Effector memory CD8-positive, alpha-beta T cell (primary cell): ENCODE results near the gene KATNAL1.

Experiments
- ATAC-seq: fragments of 150-1000 bp; cut with Tn5 transposase; replicated peaks from 2 replicates; pipeline ENCODE4 v1.10.0; 2021; ENCODE audit warnings: mild to moderate bottlenecking, moderate library complexity
- DNase-seq, 3 experiments: peaks; one replicate each; pipeline ENCODE4 v3.0.0; 2021
- H3K27ac Mint-ChIP-seq, 2 donors: one replicate each; pipeline ENCODE4 v1.8.0; 2022; ENCODE audit warnings: mild to moderate bottlenecking in 2 of 2, mixed read lengths in 2 of 2, moderate library complexity in 2 of 2
- H3K27me3 Mint-ChIP-seq, 2 donors: one replicate each; pipeline ENCODE4 v1.8.0; 2022; ENCODE audit warnings: mixed read lengths in 2 of 2
- H3K36me3 Mint-ChIP-seq: one replicate; pipeline ENCODE4 v1.8.0; 2022; ENCODE audit warnings: mild to moderate bottlenecking, moderate library complexity, mixed read lengths; ENCODE audit not compliant: insufficient read depth
- H3K4me1 Mint-ChIP-seq, 2 donors: one replicate each; pipeline ENCODE4 v1.8.0; 2022; ENCODE audit warnings: low read depth in 2 of 2, mixed read lengths in 2 of 2
- H3K4me3 Mint-ChIP-seq, 2 donors: one replicate each; pipeline ENCODE4 v1.8.0; 2022; ENCODE audit warnings: mild to moderate bottlenecking in 2 of 2, mixed read lengths in 2 of 2, moderate library complexity in 2 of 2
- H3K9me3 Mint-ChIP-seq, 2 donors: one replicate each; pipeline ENCODE4 v1.8.0; 2022; ENCODE audit warnings: mixed read lengths in 2 of 2

Gene KATNAL1

GRCh38 chr13:30173303-30173610, 134.1 kb downstream of the KATNAL1 start:
- no peaks in the 10 kb centered on the region for H3K9me3 Mint-ChIP-seq
- no peak for ATAC-seq
- H3K27ac Mint-ChIP-seq: no peak overlapping the region
- H3K4me1 Mint-ChIP-seq: peaks cover 10 to 20% of the 10 kb centered on the region in 2 donors
- DNase-seq: no peak
- no peak overlapping the region for H3K4me3 Mint-ChIP-seq
- H3K36me3 Mint-ChIP-seq: no peaks in the 10 kb centered on the region
- no peaks in the 10 kb centered on the region for H3K27me3 Mint-ChIP-seq

GRCh38 chr13:30172593-30173302, 134.6 kb downstream of the KATNAL1 start:
- DNase-seq: no peak
- no peak for ATAC-seq
- no peaks in the 10 kb centered on the region for H3K9me3 Mint-ChIP-seq
- H3K4me3 Mint-ChIP-seq: no peak overlapping the region
- H3K4me1 Mint-ChIP-seq: peaks cover 10 to 20% of the 10 kb centered on the region in 2 donors
- no peak overlapping the region for H3K27ac Mint-ChIP-seq
- no peaks in the 10 kb centered on the region for H3K27me3 Mint-ChIP-seq
- H3K36me3 Mint-ChIP-seq: no peaks in the 10 kb centered on the region

- no peaks in the 10 kb centered on the region for H3K36me3 Mint-ChIP-seq
- peak overlapping the region in 1 of 2 donors; percentile 30 for H3K4me3 Mint-ChIP-seq
- no peaks in the 10 kb centered on the region for H3K9me3 Mint-ChIP-seq
- H3K4me1 Mint-ChIP-seq: peaks cover 10 to 26% of the 10 kb centered on the region in 2 donors
- H3K27ac Mint-ChIP-seq: peak overlapping the region in 1 of 2 donors; percentile 20
- peak; percentile 58 for ATAC-seq
- no peak for DNase-seq
- no peaks in the 10 kb centered on the region for H3K27me3 Mint-ChIP-seq
Measured at GRCh38 chr13:30170569-30170968, 136.8 kb downstream of the KATNAL1 start.

- ATAC-seq (no peak), DNase-seq (no peak)
- Mint-ChIP-seq H3K4me1 (peaks cover 10 to 26% of the 10 kb centered on the region in 2 donors), H3K27ac (peak overlapping the region; percentile 7 to 77), H3K27me3 (no peaks in the 10 kb centered on the region), H3K36me3 (no peaks in the 10 kb centered on the region), H3K9me3 (no peaks in the 10 kb centered on the region), H3K4me3 (no peak overlapping the region)
Measured at GRCh38 chr13:30169442-30169841, 137.9 kb downstream of the KATNAL1 start.

- ATAC-seq: no peak
- H3K4me3 Mint-ChIP-seq: no peak overlapping the region
- no peaks in the 10 kb centered on the region for H3K9me3 Mint-ChIP-seq
- H3K27ac Mint-ChIP-seq: no peak overlapping the region
- DNase-seq: no peak
- H3K36me3 Mint-ChIP-seq: no peaks in the 10 kb centered on the region
- H3K27me3 Mint-ChIP-seq: no peaks in the 10 kb centered on the region
- H3K4me1 Mint-ChIP-seq: peaks cover 8 to 18% of the 10 kb centered on the region in 2 donors
Measured at GRCh38 chr13:30165796-30166195, 141.6 kb downstream of the KATNAL1 start.

GRCh38 chr13:30165071-30165470, 142.3 kb downstream of the KATNAL1 start:
- Mint-ChIP-seq H3K4me3 (no peak overlapping the region), H3K9me3 (no peaks in the 10 kb centered on the region), H3K27ac (no peak overlapping the region), H3K27me3 (no peaks in the 10 kb centered on the region), H3K4me1 (peaks cover 4 to 12% of the 10 kb centered on the region in 2 donors), H3K36me3 (no peaks in the 10 kb centered on the region)
- no peak for DNase-seq
- no peak for ATAC-seq

- Mint-ChIP-seq H3K36me3 (peaks cover 3% of the 10 kb centered on the region), H3K27ac (no peak overlapping the region), H3K9me3 (no peaks in the 10 kb centered on the region), H3K4me3 (no peak overlapping the region), H3K4me1 (peaks cover 5 to 10% of the 10 kb centered on the region in 2 donors), H3K27me3 (no peaks in the 10 kb centered on the region)
- DNase-seq: no peak
- no peak for ATAC-seq
Measured at GRCh38 chr13:30164146-30164545, 143.2 kb downstream of the KATNAL1 start.

- no peak for ATAC-seq
Measured at GRCh38 chr13:30163441-30163840, 143.9 kb downstream of the KATNAL1 start.

GRCh38 chr13:30159446-30159839, 147.9 kb downstream of the KATNAL1 start:
- Mint-ChIP-seq H3K27me3 (no peaks in the 10 kb centered on the region), H3K4me1 (peaks cover 37 to 38% of the 10 kb centered on the region in 2 donors), H3K27ac (peak overlapping the region; percentile 78 to 92)

More at GRCh38 chr13:30163441-30163840, 143.9 kb downstream of the KATNAL1 start:
- Mint-ChIP-seq H3K9me3 (no peaks in the 10 kb centered on the region), H3K36me3 (peaks cover 3% of the 10 kb centered on the region), H3K27ac (no peak overlapping the region), H3K4me3 (no peak overlapping the region), H3K27me3 (no peaks in the 10 kb centered on the region), H3K4me1 (peaks cover 10 to 14% of the 10 kb centered on the region in 2 donors)
- DNase-seq: no peak

GRCh38 chr13:30158774-30159445, 148.4 kb downstream of the KATNAL1 start:
- Mint-ChIP-seq H3K27ac (peak overlapping the region; percentile 92 to 98), H3K9me3 (no peaks in the 10 kb centered on the region), H3K36me3 (peaks cover 3% of the 10 kb centered on the region), H3K4me1 (peaks cover 42 to 43% of the 10 kb centered on the region in 2 donors), H3K4me3 (peak overlapping the region; percentile 63 to 70), H3K27me3 (no peaks in the 10 kb centered on the region)
- peak; percentile 59 for ATAC-seq
- DNase-seq: peak in 1 of 3 experiments; percentile 28

More at GRCh38 chr13:30159446-30159839, 147.9 kb downstream of the KATNAL1 start:
- DNase-seq: no peak
- H3K9me3 Mint-ChIP-seq: no peaks in the 10 kb centered on the region
- H3K36me3 Mint-ChIP-seq: peaks cover 3% of the 10 kb centered on the region
- ATAC-seq: peak; percentile 39
- peak overlapping the region; percentile 12 to 44 for H3K4me3 Mint-ChIP-seq

GRCh38 chr13:30157616-30157993, 149.7 kb downstream of the KATNAL1 start:
- H3K4me1 Mint-ChIP-seq: peaks cover 52 to 56% of the 10 kb centered on the region in 2 donors
- H3K36me3 Mint-ChIP-seq: peaks cover 3% of the 10 kb centered on the region
- ATAC-seq (no peak), DNase-seq (no peak)
- peak overlapping the region; percentile 63 to 70 for H3K4me3 Mint-ChIP-seq
- no peaks in the 10 kb centered on the region for H3K27me3 Mint-ChIP-seq
- no peaks in the 10 kb centered on the region for H3K9me3 Mint-ChIP-seq
- H3K27ac Mint-ChIP-seq: peak overlapping the region; percentile 92 to 98

- DNase-seq (peak in 2 of 3 experiments; percentile 15 to 42), ATAC-seq (peak; percentile 67)
- H3K4me3 Mint-ChIP-seq: peak overlapping the region; percentile 63 to 70
- H3K27me3 Mint-ChIP-seq: no peaks in the 10 kb centered on the region
- H3K4me1 Mint-ChIP-seq: peaks cover 58 to 61% of the 10 kb centered on the region in 2 donors
- no peaks in the 10 kb centered on the region for H3K9me3 Mint-ChIP-seq
- peaks cover 3% of the 10 kb centered on the region for H3K36me3 Mint-ChIP-seq
- H3K27ac Mint-ChIP-seq: peak overlapping the region; percentile 92 to 98
Measured at GRCh38 chr13:30156826-30157615, 150.3 kb downstream of the KATNAL1 start.

- Mint-ChIP-seq H3K4me3 (peak overlapping the region; percentile 57 to 70), H3K27me3 (no peaks in the 10 kb centered on the region), H3K27ac (peak overlapping the region; percentile 92 to 98), H3K9me3 (no peaks in the 10 kb centered on the region), H3K4me1 (peaks cover 65 to 69% of the 10 kb centered on the region in 2 donors), H3K36me3 (peaks cover 3% of the 10 kb centered on the region)
- ATAC-seq (no peak), DNase-seq (no peak)
Measured at GRCh38 chr13:30156270-30156669, 151.1 kb downstream of the KATNAL1 start.
